Activated CD4-positive, alpha-beta T cell treated with anti-CD3 and anti-CD28 coated beads for 36 hours (primary cell): ENCODE measurements around the gene SLC22A8. TPM values are rescaled to one million over a fixed set of nuclear protein-coding genes. Genes with fewer than 3 reads are reported as not detected.
"Not testable (repeated sequence)": the region's sequence is repeated elsewhere in the genome, so short reads cannot be mapped to it uniquely, and the experiment has no call there.

ENCODE experiments used
- ATAC-seq: fragments of 200-7000 bp; cut with Tn5 transposase; one replicate; pipeline ENCODE4 v1.10.0; 2021; ENCODE audit warnings: mild to moderate bottlenecking, moderate library complexity
- CTCF ChIA-PET: fragments of 350-600 bp; sonication (Branson Sonifier 250); formaldehyde crosslinking; loops from one replicate; lab custom pipeline; 2021; ENCODE audit warnings: antibody characterized with exemption; lab: Charles Lee
- POLR2A ChIA-PET: fragments of 350-600 bp; sonication (Branson Sonifier 250); formaldehyde crosslinking; loops from one replicate; lab custom pipeline; 2021; ENCODE audit warnings: antibody characterized with exemption, inconsistent platforms; lab: Charles Lee
- DNase-seq: peaks from one replicate; pipeline ENCODE4 v3.0.0-alpha.2; 2020
- H3K27ac Mint-ChIP-seq: one replicate; pipeline ENCODE4 v1.8.0; 2021; ENCODE audit warnings: mixed read lengths
- H3K27me3 Mint-ChIP-seq: one replicate; pipeline ENCODE4 v1.8.0; 2021; ENCODE audit warnings: mixed read lengths
- H3K36me3 Mint-ChIP-seq: one replicate; pipeline ENCODE4 v1.8.0; 2021; ENCODE audit warnings: low read depth, mixed read lengths
- H3K4me1 Mint-ChIP-seq: one replicate; pipeline ENCODE4 v1.8.0; 2021; ENCODE audit warnings: mixed read lengths
- H3K4me3 Mint-ChIP-seq: one replicate; pipeline ENCODE4 v1.8.0; 2021; ENCODE audit warnings: mild to moderate bottlenecking, moderate library complexity, mixed read lengths
- H3K9me3 Mint-ChIP-seq: one replicate; pipeline ENCODE4 v1.8.0; 2021; ENCODE audit warnings: low read depth, mixed read lengths
- intact Hi-C, 2 experiments: fragments of 100-400 bp; cut with DNase I in 1 of 2; cut with micrococcal nuclease in 1 of 2; formaldehyde crosslinking; loops; one replicate each; pipeline versions ENCODE4 v1.14.2 to v1.15.1; 2022 to 2024; cut with DNase I, micrococcal nuclease
- total RNA-seq, 2 experiments: library from RNA; stranded (reverse); gene quantifications; one replicate each; pipeline ENCODE4 v1.2.3, GENCODE V29; 2021

The SLC22A8 gene
- total RNA-seq, 2 experiments from 2014 or later = not detected

GRCh38 chr11:62961017-62961570 is 54.5 kb downstream of the SLC22A8 start:
- CTCF ChIA-PET = no interaction called here
- Mint-ChIP-seq H3K9me3 (no peaks in the 10 kb centered on the region), H3K27me3 (peaks cover 2% of the 10 kb centered on the region), H3K4me1 (no peaks in the 10 kb centered on the region), H3K36me3 (no peaks in the 10 kb centered on the region), H3K4me3 (no peak overlapping the region), H3K27ac (no peak overlapping the region)
- ATAC-seq (no peak), DNase-seq (no peak)
- POLR2A ChIA-PET = no interaction called here
- intact Hi-C loops = no loop called here

DNA sequence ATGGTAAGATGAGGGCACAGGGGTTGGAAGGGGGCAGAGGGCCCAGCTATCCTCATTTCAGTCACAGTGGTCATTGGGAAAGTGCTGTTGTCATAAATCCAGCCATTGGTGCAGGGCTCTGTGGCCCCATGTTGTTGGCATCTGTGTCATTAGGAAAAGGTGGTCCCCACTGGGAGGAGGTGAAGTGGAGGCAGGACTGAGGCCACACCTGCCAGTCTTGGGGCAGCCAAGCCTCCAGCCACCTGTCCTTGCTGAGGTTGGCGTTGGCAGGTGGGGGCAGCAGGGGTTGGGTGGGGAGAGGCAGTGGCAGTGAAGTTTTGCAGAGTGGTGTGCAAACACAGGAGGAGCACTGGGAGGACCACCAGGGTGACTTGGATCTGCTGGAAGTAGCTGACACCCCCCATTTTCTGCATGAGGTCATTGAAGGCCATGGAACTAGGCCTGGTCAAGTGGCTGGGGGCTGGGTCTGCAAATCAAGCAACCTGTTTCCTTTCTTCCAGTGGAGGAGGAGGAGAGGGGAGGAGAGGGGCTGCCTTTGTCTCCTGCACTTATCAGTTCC is 56.1 kb downstream of the SLC22A8 start:
- Mint-ChIP-seq H3K9me3 (no peaks in the 10 kb centered on the region), H3K27ac (no peak overlapping the region), H3K36me3 (no peaks in the 10 kb centered on the region), H3K4me1 (no peaks in the 10 kb centered on the region), H3K27me3 (peaks cover 6% of the 10 kb centered on the region), H3K4me3 (no peak overlapping the region)
- CTCF ChIA-PET = interaction anchor here (0.7 kb wide), 1 partner anchor 13 kb away, joined by 3 read pairs; no protein-coding TSS in a partner anchor
- DNase-seq = no peak
- no peak for ATAC-seq
- intact Hi-C loops = no loop called here
- POLR2A ChIA-PET = no interaction called here

GRCh38 chr11:62958547-62959421 is 56.9 kb downstream of the SLC22A8 start:
- DNase-seq (no peak), ATAC-seq (no peak)
- Mint-ChIP-seq H3K36me3 (no peaks in the 10 kb centered on the region), H3K4me3 (no peak overlapping the region), H3K4me1 (no peaks in the 10 kb centered on the region), H3K27ac (no peak overlapping the region), H3K27me3 (peaks cover 10% of the 10 kb centered on the region), H3K9me3 (no peaks in the 10 kb centered on the region)
- ChIA-PET CTCF (interaction anchor here (0.7 kb wide), 1 partner anchor 12 kb away, joined by 3 read pairs; no protein-coding TSS in a partner anchor), POLR2A (no interaction called here)
- intact Hi-C loops = no loop called here

DNA sequence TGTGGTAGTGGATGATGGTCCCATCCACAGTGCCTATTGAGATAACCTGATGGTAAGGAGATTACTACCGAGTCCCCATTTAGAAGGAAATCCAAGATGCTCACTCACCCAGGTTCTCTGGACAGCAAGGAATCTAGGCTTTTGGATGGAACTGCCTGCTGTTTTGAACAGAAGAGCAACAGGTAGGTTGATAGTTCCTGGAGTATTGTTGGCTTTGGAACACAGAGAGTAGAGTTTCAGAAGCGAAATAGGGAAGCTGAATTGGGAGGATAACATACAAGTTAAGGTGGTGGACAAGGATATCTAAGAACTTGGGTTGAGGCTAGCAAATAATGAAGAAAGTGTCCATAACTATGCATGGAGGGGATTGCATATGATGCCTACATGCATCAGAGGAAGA is 58.5 kb downstream of the SLC22A8 start:
- H3K36me3 Mint-ChIP-seq = no peaks in the 10 kb centered on the region
- CTCF ChIA-PET = no interaction called here
- no peaks in the 10 kb centered on the region for H3K4me1 Mint-ChIP-seq
- H3K4me3 Mint-ChIP-seq = no peak overlapping the region
- H3K27ac Mint-ChIP-seq = no peak overlapping the region
- intact Hi-C loops = no loop called here
- no peak for DNase-seq
- no peaks in the 10 kb centered on the region for H3K9me3 Mint-ChIP-seq
- no peak for ATAC-seq
- peaks cover 11% of the 10 kb centered on the region for H3K27me3 Mint-ChIP-seq
- POLR2A ChIA-PET = no interaction called here

DNA sequence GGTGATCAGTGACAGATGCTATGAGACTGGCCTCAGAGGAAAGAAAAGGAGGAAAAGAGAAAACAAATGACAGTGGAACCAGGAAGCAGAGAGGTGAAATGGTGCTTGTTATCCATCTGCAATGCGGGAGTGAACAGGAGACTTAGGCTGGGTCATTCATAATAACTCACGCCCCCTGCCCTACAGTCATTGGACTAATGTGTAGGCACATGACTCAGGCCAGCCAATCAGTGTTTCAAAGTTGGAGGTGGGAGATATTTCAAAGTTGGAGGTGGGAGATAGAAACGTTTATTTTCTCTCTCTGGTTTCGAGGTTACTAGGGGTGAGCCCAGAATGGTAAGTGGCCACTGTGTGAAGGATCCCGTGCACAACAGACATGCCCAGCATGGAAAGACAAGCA is 61.2 kb downstream of the SLC22A8 start:
- H3K27ac Mint-ChIP-seq = no peak overlapping the region
- no peaks in the 10 kb centered on the region for H3K36me3 Mint-ChIP-seq
- intact Hi-C loops = no loop called here
- ChIA-PET CTCF (interaction anchor here (0.9 to 1.0 kb wide), 2 partner anchors 45 to 69 kb away, joined by 4 to 6 read pairs; no protein-coding TSS in a partner anchor), POLR2A (no interaction called here)
- peaks cover 11% of the 10 kb centered on the region for H3K27me3 Mint-ChIP-seq
- H3K4me1 Mint-ChIP-seq = no peaks in the 10 kb centered on the region
- no peak overlapping the region for H3K4me3 Mint-ChIP-seq
- DNase-seq = no peak
- no peak for ATAC-seq
- H3K9me3 Mint-ChIP-seq = no peaks in the 10 kb centered on the region

GRCh38 chr11:62953811-62954210 is 61.8 kb downstream of the SLC22A8 start:
- ChIA-PET CTCF (no interaction called here), POLR2A (no interaction called here)
- Mint-ChIP-seq H3K27me3 (peaks cover 11% of the 10 kb centered on the region), H3K36me3 (no peaks in the 10 kb centered on the region), H3K9me3 (no peaks in the 10 kb centered on the region), H3K4me3 (no peak overlapping the region), H3K27ac (no peak overlapping the region), H3K4me1 (no peaks in the 10 kb centered on the region)
- DNase-seq (no peak), ATAC-seq (no peak)
- intact Hi-C loops = no loop called here

GRCh38 chr11:62948765-62949320 is 66.8 kb downstream of the SLC22A8 start:
- Mint-ChIP-seq H3K4me3 (no peak overlapping the region), H3K27me3 (peaks cover 13% of the 10 kb centered on the region), H3K4me1 (no peaks in the 10 kb centered on the region), H3K36me3 (no peaks in the 10 kb centered on the region), H3K27ac (no peak overlapping the region), H3K9me3 (no peaks in the 10 kb centered on the region)
- ATAC-seq = no peak
- intact Hi-C loops = no loop called here
- ChIA-PET POLR2A (no interaction called here), CTCF (interaction anchor here (2.0 kb wide), 1 partner anchor 43 kb away, joined by 6 read pairs; no protein-coding TSS in a partner anchor)
- DNase-seq = no peak

DNA sequence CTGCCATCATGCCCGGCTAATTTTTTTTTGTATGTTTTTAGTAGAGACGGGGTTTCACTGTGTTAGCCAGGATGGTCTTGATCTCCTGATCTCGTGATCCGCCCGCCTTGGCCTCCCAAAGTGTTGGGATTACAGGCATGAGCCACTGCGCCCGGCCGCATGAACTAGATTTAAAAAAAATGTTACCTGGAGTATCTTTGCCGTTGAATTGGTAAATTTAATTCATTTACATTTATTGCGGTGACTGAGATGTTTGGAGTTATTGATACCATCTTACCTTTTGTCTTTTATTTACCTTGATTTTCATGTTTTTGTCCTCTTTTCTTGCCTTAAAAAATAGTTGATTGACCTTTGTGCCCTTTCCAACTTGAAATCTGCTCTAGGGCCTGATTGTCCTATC is 70.1 kb downstream of the SLC22A8 start:
- DNase-seq, H3K4me3 Mint-ChIP-seq, H3K27ac Mint-ChIP-seq, H3K4me1 Mint-ChIP-seq, ATAC-seq, POLR2A ChIA-PET, intact Hi-C loops, H3K36me3 Mint-ChIP-seq, H3K9me3 Mint-ChIP-seq: not testable (repeated sequence)
- peaks cover 12% of the 10 kb centered on the region for H3K27me3 Mint-ChIP-seq
- CTCF ChIA-PET = interaction anchor here (1.3 kb wide), 1 partner anchor 22 kb away, joined by 4 read pairs; no protein-coding TSS in a partner anchor

Other genes starting within 250 kb of the SLC22A8 start
- gene TAF6L, start 244.4 kb downstream of the SLC22A8 start, total RNA-seq = 10 to 100 TPM; 10.2 to 12.6 TPM
- gene TMEM179B, start 228.4 kb downstream of the SLC22A8 start, total RNA-seq = 10 to 100 TPM; 19.5 to 35.9 TPM
- 10 to 100 TPM; 11.1 to 12.6 TPM for gene TMEM223, start 223.8 kb downstream of the SLC22A8 start, total RNA-seq
- 10 to 100 TPM; 89.5 to 97.6 TPM for gene NXF1, start 210.4 kb downstream of the SLC22A8 start, total RNA-seq
- 10 to 100 TPM; 19.3 to 21.8 TPM for gene STX5, start 183.8 kb downstream of the SLC22A8 start, total RNA-seq
- gene TEX54, start 183.0 kb downstream of the SLC22A8 start, total RNA-seq = under 1 TPM in 1 of 2 experiments, not detected in 1; 0.42 TPM
- 10 to 100 TPM; 83.1 to 93.1 TPM for gene WDR74, start 176.3 kb downstream of the SLC22A8 start, total RNA-seq
- gene SLC3A2, start 134.9 kb downstream of the SLC22A8 start, total RNA-seq = 100 to 1,000 TPM; 401 to 402 TPM
- not detected for gene CHRM1, start 94.5 kb downstream of the SLC22A8 start, total RNA-seq
- gene SLC22A6, start 30.9 kb downstream of the SLC22A8 start, total RNA-seq = not detected
- not detected for gene SLC22A24, start 128.4 kb upstream of the SLC22A8 start, total RNA-seq
- gene SLC22A25, start 227.8 kb upstream of the SLC22A8 start, total RNA-seq = not detected